NCI-H524 treated with DMSO at 0.1 percent for 48 hours (cell line): ENCODE measurements around the gene P2RY13.

ENCODE experiments used
- DNase-seq: peaks from one replicate; lab custom pipeline; 2025; lab: John Stamatoyannopoulos, UW

P2RY13 gene

GRCh38 chr3:151293127-151293526, 36.2 kb downstream of the P2RY13 start:
- DNase-seq, result no peak

GRCh38 chr3:151290673-151291072, 38.7 kb downstream of the P2RY13 start:
- no peak for DNase-seq

- DNase-seq, result no peak
These were observed 39.9 kb downstream of the P2RY13 start for GRCh38 chr3:151289445-151289844.

- DNase-seq, result no peak
These were observed 43.4 kb downstream of the P2RY13 start for GRCh38 chr3:151285940-151286339.

GRCh38 chr3:151283907-151284461, 45.4 kb downstream of the P2RY13 start:
- DNase-seq, result no peak

- DNase-seq, result no peak
These were observed 46.0 kb downstream of the P2RY13 start for GRCh38 chr3:151283387-151283786.

- peak; percentile 41 for DNase-seq
These were observed 46.4 kb downstream of the P2RY13 start for GRCh38 chr3:151282921-151283320.

GRCh38 chr3:151281671-151282324, 47.6 kb downstream of the P2RY13 start:
- DNase-seq, result no peak

GRCh38 chr3:151278230-151278629, 51.1 kb downstream of the P2RY13 start, which contains the start of gene P2RY14:
Gene P2RY14 (minus strand): TSS chr3:151278542. CDS start chr3:151214316, 64,226 bp downstream.
- DNase-seq, result no peak

GRCh38 chr3:151276687-151277042, 52.7 kb downstream of the P2RY13 start:
- DNase-seq, result no peak
